CD4-positive, alpha-beta T cell treated with Interferon gamma for 1 hour (primary cell): Measurements from ENCODE around the gene B4GAT1.
A peak's percentile ranks its signal among the peaks of the same experiment; 100 is the strongest.
"Not testable (repeated sequence)": the region's sequence is repeated elsewhere in the genome, so short reads cannot be mapped to it uniquely, and the experiment has no call there.

Experiments used
- DNase-seq: peaks from one replicate; pipeline ENCODE4 v3.0.0-alpha.2; 2020

The B4GAT1 gene

DNA sequence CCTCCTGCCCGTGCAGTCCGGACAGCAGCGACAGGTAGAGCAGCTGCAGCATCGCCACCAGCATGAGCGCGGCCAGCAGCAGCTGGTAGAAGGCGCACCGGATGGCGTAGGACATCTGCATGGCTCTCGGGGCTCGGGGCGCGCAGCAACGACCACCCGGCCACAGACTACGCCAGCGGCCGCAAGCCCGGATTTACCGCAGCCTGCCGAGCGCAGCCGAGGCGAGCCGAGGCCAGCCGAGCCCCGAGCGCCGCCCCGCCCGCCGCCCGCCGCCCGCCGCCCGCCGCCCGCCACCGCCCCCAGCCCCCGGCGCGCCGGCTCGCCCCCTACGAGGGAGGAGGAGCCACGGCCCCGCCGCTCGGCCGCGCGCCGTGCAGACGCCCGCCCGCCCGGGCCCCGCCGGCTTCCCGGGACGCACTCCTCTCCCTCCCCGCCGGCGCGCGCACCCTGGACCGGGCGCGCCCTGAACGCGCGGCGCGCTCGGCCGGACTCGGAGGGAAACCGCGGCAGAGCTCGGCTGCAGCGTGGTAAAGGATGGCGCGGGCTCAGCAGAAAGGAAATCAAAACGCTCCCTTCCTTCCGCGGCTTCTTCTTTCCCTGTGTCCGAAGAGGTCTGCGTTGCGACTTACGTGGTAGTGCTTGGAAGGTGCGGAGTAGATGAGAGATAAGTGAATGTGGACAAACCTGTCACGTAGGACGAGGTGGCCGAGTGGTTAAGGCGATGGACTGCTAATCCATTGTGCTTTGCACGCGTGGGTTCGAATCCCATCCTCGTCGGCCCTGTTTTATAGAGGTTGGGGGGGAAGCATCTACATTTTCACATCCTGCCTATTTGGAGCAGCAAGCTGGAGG lies at the start of gene B4GAT1:
Gene B4GAT1, minus strand, starts transcription at position 205 of the 852 bp plus-strand sequence. Its CDS starts 84 bp downstream, at position 121.
- peak; percentile 85 for DNase-seq

DNA sequence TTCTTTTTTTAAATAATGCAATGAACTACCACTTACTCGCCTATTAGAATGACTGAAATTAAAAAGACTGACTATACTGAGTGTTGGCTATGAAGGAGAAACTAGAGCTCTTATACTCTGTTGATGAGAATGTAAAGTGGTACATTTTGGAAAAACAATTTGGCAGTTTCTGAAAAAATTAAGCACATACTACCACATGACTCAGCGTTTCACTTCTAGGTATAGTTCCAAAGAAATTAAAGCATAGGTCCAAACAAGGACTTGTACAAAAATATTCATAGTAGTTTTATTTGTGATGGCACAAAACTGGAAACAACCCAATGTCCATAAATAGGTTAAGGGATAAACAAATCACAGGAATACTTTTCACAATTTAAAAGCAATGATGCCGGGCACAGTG lies 46.5 kb upstream of the B4GAT1 start:
- DNase-seq, result no peak

DNA sequence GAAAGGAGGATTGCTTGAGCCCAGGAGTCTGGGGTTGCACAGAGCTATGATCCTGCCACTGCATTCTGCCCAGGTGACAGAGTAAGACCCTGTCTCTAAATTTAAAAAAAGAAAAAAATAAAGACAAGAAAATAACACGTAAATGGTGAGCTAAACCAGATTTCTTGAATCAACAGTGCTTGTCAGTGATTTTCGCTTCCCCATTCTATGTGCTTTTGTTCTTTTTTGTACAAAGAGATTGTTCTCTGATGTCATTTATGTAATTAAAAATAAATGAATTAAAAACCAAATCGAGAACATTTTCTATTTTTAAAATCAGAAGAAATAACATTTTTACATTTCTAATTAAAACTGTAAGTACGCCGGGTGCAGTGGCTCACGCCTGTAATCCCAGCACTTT lies 43.9 kb upstream of the B4GAT1 start:
- no peak for DNase-seq

DNA sequence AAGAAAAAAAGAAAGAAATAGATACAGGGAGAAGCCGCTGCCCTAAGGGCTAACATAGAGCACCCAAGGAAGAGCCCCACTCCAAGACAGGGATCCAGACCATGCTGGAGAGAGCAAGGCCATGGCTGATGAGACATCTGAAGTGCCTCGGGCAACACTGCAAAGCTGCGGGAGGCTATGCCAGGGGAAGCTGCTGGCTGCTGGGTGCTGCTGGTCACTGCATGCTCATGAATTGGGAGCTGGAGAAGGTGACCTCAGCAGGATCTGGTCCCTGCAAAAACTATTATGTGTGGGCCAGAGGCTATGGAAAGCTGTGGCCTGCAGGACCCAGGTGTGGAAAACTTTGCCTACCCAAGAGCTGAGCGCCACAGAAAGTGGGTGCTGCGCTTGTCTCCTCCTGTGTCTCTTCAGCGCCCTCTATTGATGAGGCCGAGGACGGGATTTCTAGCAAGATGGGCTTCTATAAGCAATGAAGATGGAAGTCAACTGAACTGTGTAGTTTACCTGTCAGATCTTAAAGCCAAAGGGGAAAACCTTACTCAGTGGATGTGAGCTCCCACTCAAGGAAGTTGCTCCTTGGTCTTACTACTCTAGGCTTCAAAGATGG lies 41.5 kb upstream of the B4GAT1 start:
- DNase-seq, result peak; percentile 69

DNA sequence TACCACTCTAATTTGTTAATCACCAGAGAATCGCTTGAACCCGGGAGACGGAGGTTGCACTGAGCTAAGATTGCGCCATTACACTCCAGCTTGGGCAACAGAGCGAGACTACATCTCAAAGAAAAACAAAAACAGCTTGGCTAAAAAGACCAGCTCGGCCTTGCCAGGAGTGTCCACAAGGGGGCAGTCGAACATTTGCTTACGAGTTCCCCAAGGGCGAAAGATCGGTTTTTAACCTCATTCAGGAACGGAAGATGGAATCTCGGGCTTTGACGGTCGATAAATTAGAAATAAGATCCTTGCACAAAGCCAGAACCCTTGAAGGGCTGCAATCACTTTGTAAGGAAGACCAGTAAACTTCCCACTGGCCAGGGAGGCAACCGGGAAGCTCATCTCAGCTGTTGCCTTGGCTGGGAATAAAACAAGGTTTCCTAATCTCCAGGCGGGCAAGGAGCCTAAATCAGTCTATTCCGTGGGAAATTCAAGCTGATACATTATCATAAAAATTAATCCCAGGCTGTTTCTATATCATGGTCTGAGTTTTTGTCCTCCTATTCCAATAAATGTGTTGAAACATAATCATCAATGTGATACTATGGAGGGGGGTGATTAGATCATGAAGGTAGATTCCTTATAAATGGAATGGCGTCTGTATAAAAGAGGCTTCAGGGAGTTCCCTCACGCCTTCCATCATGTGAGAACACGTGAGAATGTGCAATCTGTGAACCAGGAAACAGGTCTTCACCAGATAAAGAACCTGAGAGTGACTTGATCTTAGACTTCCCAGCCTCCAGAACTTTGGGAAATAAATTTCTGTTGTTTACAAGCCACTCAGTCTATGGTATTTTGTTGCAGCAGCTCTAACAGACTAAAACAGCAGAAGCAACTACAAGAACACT lies 39.0 kb upstream of the B4GAT1 start:
- peak; percentile 78 for DNase-seq

DNA sequence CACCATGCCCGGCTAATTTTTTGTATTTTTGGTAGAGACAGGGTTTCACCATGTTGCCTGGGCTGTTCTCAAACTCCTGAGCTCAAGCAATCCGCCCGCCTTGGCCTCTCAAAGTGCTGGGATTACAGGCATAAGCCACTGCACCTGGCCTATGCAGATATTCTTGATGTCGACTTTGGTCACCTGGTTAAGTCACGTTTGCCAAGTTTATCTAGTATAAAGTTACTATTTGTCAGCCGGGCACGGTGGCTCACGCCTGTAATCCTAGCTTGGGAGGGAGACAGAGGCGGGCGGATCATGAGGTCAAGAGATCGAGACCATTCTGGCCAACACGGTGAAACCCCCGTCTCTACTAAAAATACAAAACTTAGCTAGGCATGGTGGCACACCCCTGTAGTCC lies 36.9 kb upstream of the B4GAT1 start:
- not testable (repeated sequence) for DNase-seq

DNA sequence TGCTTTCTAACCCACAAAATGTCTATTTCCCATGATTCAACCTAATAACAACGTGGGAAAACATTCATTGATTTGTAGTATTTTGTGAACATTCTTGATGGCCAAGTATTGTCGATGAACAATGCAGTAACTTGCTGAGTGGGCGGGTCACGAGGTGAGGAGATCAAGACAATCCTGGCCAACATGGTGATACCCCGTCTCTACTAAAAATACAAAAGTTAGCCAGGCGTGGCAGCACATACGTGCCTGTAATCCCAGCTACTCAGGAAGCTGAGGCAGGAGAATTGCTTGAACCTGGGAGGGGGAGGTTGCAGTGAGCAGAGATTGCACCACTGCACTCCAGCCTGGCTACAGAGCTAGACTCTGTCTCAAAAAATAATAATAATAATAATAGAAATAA lies 32.8 kb upstream of the B4GAT1 start:
- not testable (repeated sequence) for DNase-seq

DNA sequence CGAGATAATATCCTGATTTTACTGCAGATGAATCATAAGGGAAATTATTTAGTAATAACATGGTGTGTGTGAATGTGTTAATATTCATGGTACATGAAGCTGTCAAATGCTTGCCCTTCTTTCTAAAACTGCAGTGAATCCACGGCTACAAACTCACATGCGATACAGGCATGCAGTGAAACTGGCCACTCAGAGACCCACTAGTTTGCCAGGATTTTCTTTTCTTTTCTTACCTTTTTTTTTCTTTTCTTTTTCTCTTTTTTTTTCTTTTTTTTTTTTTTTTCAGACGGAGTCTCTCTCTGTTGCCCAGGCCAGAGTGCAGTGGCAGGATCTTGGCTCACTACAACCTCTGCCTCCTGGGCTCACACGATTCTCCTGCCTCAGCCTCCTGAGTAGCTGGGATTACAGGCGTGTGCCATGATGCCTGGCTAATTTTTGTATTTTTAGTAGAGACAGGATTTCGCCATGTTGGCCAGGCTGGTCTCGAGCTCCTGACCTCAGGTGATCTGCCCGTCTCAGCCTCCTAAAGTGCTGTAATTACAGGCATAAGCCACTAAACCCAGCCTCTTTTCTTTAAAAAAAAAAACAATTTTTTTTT lies 26.4 kb upstream of the B4GAT1 start:
- DNase-seq, result not testable (repeated sequence)

DNA sequence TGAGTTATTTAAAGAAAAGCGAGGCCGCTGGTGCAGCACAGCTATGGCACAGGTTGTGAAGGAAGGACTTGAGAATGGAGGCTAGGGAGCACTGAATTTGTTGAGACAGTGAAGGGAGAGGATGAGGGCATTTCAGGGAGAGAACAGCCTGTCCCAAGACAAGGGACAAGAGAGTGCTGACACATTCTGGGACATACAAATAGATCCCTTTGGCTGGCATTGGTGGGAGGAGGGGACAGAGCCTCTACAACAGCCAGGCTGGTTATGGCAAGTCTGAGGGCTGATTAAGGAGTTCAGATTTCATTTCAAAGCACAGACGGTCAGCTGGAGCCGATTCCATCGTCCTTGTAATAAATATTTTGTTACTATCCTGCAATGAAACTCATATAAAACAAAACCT lies 25.8 kb upstream of the B4GAT1 start:
- DNase-seq, result no peak

DNA sequence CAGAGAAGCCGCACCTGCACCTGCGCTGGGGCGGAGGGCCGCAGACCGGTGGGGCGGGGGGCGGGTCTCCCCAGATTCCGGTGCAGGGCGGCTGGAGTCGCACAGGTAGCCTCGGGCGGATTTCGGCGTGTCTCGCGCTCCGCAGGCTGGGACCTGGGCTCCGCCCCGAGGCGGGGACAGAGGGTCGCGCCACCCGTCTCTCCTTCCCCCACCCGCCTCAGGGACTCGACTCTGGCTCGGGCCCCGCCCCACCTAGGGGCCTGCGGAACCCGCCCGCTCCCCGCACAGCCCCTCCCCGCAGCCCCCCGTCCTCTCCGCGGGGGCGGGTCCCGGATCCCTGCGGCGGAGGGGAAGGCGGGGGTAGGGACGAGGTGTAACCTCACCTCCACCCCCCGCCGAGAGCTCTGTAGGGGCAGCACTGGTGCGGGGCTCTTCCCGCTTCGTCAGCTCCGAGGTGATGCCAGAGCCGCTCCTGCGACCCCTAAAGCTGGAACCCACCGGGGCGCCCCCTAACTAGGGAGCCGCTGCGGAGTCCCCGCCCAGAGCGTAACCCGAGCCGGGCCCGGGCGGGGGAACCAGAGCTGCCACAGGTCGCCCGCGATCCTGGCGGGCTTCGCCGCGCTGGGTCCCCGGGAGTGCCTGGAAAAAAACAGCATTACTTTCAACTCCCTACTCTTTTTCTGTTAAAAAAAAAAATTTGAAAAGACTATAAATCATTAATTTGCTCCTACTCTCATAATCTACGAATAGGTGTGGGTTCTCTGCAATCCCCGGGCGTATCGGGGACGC lies 24.4 kb upstream of the B4GAT1 start, which contains the start of gene SLC29A2:
Gene SLC29A2, minus strand, starts transcription at position 134 of the 789 bp plus-strand sequence. CDS start 169 bp downstream, outside the sequence.
- DNase-seq, result peak; percentile 84

DNA sequence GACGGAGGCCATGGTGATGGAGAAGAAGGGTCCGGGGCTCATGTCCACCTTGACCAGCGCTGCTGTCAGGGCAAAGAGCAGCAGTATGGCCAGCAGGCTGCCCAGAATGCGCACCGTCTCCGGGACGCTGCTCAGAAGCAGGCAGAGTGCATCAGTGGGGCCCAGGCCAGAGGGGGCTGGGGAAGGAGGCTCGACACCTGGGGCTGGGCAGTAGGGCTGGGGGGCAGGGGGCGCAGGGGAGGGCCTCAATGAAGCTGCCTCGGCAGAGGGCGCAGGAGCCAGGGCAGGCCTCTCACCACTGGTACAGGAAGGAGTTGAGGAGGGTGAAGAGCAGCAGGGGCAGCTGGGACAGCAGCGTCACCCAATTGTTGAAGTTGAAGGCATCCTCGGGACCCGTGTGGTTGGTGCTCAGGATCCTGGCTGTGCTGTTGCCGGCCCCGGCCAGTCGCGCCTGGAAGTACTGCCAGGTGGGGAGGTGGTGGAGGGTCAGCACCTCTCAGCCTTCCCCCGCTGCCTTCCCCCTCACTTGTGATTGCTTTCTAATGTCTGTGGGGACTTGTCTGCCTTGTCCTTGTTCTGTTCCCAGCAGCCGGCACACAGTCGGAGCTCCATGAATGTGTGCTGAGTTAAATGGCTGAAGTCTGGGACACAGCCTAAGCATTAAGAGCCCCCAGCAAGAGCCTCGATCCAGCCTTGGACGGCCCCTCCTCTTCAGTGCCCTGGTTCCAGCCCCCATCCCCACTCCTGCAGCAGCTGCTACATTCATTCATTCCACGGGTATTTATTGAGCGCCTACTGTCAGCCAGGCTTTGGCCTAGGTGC lies 21.9 kb upstream of the B4GAT1 start:
- no peak for DNase-seq

DNA sequence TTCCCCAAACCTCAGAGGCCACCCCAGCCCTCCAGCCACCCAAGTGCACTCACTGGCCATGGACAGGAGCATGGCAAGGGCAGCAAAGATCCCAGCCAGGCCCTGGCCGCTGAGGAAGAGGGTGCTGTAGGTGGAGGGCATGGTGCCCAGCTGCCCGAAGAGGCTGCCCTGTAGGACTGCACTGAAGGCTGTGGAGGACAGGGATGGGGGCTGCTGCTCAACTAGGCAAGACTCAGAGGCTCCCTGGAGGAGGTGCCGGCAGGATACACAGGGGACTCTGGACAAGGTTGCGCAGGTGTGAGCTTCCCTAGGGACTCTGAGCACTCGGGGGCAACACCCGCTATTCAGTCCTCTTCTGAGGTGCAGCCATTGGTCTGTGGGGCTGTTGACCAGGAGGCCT lies 21.1 kb upstream of the B4GAT1 start:
- DNase-seq, result no peak

DNA sequence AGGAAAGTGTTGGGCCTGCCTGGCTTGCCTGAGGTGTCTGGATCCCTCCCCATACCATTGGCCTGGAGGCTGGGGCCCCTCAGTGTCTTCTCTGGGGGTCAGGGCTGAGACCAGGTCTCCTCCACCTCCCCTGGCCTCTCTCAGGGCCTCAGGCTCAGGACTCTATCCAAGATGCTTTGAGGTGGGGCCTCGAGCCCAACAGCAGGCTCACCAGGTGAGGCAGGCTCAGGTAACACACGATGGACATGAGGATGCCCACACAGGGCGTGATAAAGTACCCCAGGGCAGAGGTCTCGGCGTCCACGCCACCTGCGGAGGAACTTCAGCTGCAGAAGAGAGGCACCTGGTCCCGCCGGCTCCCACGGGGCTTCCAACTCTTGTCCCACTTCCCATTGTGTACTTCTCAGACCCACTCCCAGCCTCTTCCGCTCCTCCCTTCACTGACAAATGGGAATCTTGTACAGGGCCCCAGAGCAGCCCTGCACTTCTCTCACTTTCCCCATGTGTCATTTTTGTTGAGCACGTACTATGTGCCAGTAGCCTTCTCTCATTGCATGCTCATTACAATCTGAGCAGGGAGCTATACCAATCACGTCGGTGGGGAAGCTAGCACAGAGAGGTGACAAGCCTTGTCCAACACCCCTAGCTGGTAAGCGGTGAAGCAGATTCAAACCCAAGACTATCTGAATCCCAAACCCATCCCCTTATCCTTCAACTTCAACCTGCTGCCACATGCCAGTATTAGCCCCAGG lies 20.3 kb upstream of the B4GAT1 start:
- DNase-seq, result no peak

DNA sequence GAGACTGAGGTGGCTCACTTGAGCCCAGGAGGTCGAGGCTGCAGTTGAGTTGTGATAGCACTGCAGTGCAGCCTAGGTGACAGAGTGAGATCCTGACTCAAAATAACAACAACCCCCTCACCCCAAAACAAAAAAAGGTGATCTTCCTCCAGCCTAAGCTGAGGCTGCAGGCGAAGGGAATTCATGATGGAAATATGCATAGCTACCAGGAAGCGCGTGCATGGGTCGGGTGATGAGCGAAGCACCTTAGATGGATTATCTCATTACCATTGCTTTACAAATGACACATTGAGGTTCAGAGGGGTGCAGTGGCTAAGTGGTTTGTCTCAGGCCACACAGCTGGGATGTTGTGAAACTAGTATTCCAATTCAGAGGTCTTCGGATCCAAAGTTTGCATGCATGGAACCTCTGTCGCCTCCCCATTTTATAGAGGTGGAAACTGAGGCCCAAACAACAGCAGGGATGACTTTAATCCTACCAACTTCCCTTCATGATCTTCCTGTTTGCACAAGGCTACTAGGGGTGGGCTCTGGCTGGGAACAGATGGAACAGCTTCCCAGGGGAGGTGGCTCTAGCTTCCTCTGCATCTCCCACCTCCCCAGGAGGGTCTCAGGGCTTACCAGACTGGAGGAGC lies 19.5 kb upstream of the B4GAT1 start:
- DNase-seq, result no peak

DNA sequence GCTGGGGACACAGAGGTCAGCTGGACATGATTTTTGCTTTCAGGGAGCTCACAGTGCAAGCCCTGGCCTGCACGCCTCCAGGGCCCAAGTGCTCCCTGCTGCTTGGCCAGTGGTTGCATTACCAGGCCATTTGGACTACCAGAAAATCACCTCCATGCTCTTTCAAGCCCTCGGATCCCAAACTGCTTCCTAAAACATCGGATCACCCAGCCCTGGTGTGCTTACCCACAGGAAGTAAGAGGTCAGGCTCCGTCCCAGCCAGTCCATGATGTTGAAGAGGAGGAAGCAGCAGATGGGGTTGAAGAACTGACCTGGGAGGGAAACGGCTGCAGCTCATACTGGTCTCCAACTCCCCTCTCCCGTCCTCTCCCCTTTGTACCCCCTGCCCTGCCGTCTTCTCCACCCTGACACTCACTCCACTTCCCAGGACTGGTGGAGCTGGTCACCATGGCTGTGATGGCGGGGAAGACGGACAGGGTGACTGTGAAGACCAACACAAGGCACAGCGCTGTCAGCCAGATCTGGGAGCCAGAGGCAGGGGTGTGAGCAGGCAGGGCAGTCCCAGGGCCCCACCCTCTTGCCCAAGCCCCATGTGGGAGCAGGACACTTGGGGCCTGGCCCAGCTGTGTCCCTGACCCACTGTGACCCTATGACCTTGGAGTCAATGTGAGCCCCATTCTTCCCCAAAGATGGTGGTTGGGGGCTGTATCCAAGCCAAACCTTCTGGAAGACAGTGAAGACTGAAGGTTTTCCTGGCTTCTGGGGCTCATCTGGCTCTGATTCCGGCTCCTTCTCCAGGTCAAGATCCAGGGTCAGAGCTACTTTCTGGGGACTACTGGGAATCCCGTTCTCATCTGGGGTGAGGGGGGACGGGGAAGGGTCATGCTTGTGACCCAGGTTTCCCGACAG lies 18.5 kb upstream of the B4GAT1 start:
- DNase-seq, result no peak

DNA sequence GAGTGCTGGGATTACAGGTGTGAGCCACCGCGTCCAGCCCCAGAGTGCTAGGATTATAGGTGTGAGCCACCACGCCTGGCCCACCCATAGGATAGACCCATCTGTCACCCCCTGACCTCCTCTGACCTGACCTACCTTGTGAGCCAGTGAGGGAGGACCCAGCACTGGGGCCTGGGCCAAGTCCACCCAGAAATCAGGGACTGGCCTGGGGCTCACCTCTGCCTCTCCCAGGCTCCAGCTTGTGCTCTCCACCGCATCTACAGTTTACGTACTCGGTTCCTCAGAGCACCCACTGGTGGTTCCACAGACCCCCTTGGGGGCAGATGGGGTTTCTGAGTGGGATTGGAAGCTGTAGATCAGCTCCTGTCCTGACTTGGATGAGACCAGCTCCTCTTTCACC lies 17.7 kb upstream of the B4GAT1 start:
- no peak for DNase-seq

DNA sequence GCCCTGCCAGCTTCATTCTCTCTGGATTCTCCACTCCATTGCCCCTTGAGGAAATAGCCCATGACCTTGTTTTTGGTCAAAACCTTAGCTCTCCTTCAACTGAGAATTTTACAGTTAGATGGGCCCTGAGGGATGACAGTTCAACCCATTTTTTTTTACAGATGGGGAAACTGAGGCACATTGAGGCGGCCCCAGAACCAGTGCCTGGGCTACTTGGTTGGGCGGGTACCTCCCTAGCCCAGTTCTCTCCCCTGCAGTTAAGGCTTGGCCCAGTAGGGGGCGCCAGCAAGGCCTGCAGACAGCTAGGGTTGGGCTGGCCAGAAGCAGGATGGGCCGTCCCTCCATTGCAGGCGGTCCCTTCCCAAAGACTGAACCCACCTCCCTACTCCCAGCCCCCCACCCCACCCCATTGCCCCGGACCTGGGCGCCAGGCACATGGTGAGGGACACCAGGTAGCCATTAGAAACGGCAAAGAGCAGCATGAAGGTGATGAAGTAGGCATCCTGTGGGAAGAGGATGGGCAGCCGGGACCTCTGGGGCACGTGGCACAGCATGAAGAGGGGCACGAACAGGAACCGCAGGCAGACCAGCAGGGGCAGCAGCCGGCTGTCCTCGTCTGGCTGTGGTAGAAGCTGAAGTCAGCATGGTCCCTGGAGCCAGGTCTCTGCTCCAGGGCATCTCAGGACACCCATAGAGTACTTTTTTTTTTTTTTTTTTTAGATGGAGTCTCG lies 16.5 kb upstream of the B4GAT1 start:
- DNase-seq, result peak; percentile 49

DNA sequence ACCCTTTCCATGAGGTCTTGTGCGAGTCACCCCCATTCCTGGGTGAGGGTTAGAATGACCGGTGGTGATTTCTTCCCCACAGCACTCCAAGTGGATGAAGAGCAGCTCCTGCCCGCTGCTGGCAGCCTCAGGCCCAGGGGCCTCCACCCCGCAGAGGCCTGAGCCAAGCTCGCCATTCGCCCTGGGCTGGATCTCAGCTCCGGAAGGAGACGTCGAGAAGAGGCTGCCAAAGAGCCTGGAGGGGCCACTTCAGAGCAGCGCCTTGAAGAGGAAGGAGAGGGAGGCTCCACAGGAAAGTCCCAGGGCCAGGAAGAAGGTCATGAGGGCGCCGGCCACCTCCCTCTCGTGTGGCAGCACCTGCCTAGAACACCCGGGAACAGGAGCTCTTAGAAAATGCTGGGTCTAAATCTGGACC lies 15.8 kb upstream of the B4GAT1 start:
- DNase-seq, result no peak
